Stimulated activated CD4-positive, alpha-beta T cell treated with anti-CD3 and anti-CD28 coated beads, Interleukin-4, amount 100 ng/mL, for 48 hours (primary cell): ENCODE results near the gene BEND5.

Experiments
- DNase-seq, 2 donors: peaks; one replicate each; pipeline ENCODE4 v3.0.0-alpha.2; 2020; ENCODE audit warnings: low read depth in 2 of 2

Gene BEND5

GRCh38 chr1:48776393-48777218, at the start of gene BEND5:
Gene BEND5 (minus strand): TSS chr1:48776891. CDS start chr1:48776831, 60 bp downstream.
- peak; percentile 10 to 48 for DNase-seq

- no peak for DNase-seq
Measured at GRCh38 chr1:48823168-48823567, 46.5 kb upstream of the BEND5 start.

GRCh38 chr1:48820491-48820890, 43.8 kb upstream of the BEND5 start:
- no peak for DNase-seq

- peak; percentile 4 to 8 for DNase-seq
Measured at GRCh38 chr1:48817505-48818114, 40.9 kb upstream of the BEND5 start.

GRCh38 chr1:48810740-48811139, 34.0 kb upstream of the BEND5 start:
- no peak for DNase-seq

- DNase-seq = no peak
Measured at GRCh38 chr1:48808496-48808895, 31.8 kb upstream of the BEND5 start.

GRCh38 chr1:48807554-48808260, 31.0 kb upstream of the BEND5 start:
- DNase-seq = no peak

GRCh38 chr1:48803474-48803873, 26.8 kb upstream of the BEND5 start:
- no peak for DNase-seq

- DNase-seq = no peak
Measured at GRCh38 chr1:48794816-48795215, 18.1 kb upstream of the BEND5 start.

GRCh38 chr1:48793863-48794262, 17.2 kb upstream of the BEND5 start:
- no peak for DNase-seq

- no peak for DNase-seq
Measured at GRCh38 chr1:48792961-48793360, 16.3 kb upstream of the BEND5 start.

- no peak for DNase-seq
Measured at GRCh38 chr1:48790397-48790796, 13.7 kb upstream of the BEND5 start.

- DNase-seq = no peak
Measured at GRCh38 chr1:48789903-48790302, 13.2 kb upstream of the BEND5 start.

GRCh38 chr1:48785869-48786268, 9.2 kb upstream of the BEND5 start:
- no peak for DNase-seq

- DNase-seq = no peak
Measured at GRCh38 chr1:48784301-48784700, 7.6 kb upstream of the BEND5 start.

- no peak for DNase-seq
Measured at GRCh38 chr1:48777219-48777895, 666 bp upstream of the BEND5 start.

GRCh38 chr1:48775831-48776392, 779 bp downstream of the BEND5 start:
- DNase-seq = no peak

GRCh38 chr1:48773133-48773532, 3.6 kb downstream of the BEND5 start:
- no peak for DNase-seq

- no peak for DNase-seq
Measured at GRCh38 chr1:48772211-48772610, 4.5 kb downstream of the BEND5 start.

GRCh38 chr1:48771561-48771960, 5.1 kb downstream of the BEND5 start:
- no peak for DNase-seq

- no peak for DNase-seq
Measured at GRCh38 chr1:48767975-48768510, 8.6 kb downstream of the BEND5 start.

- DNase-seq = no peak
Measured at GRCh38 chr1:48765335-48765734, 11.4 kb downstream of the BEND5 start.
